ENCODE measurements around the gene MAML3. TPM values are rescaled to one million over a fixed set of nuclear protein-coding genes. Genes with fewer than 3 reads are reported as not detected.

The MAML3 gene
- total RNA-seq, 2 donors from 2014 or later = 2.6 to 5.8 TPM

DNA sequence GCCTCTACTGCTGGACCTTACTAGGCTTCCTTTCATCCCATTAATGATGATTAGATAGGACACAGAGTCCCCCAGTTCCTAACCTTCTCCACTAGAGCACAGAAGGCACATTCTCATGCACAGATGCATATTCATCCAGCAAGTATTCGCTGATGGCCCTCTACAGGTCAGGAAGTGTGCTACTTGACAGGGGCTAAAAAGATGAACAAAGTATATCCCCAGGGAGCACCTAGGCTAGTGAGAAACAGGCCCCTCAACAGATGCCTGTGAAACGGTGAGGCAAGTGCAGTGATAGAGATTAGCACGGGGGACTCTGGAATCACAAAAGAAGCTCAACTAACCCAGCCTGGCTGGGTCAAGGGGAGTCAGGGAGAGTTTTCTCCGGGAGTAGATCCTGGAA, 392.5 kb downstream of the MAML3 start:
- H3K4me3 ChIP-seq = no peak overlapping the region
- TF ChIP-seq, protein P1, sequence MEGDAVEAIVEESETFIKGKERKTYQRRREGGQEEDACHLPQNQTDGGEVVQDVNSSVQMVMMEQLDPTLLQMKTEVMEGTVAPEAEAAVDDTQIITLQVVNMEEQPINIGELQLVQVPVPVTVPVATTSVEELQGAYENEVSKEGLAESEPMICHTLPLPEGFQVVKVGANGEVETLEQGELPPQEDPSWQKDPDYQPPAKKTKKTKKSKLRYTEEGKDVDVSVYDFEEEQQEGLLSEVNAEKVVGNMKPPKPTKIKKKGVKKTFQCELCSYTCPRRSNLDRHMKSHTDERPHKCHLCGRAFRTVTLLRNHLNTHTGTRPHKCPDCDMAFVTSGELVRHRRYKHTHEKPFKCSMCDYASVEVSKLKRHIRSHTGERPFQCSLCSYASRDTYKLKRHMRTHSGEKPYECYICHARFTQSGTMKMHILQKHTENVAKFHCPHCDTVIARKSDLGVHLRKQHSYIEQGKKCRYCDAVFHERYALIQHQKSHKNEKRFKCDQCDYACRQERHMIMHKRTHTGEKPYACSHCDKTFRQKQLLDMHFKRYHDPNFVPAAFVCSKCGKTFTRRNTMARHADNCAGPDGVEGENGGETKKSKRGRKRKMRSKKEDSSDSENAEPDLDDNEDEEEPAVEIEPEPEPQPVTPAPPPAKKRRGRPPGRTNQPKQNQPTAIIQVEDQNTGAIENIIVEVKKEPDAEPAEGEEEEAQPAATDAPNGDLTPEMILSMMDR (IDR thresholded peaks at IDR 0.05) = peak in 1 of 2 donors; percentile 40
- H3K4me1 ChIP-seq = peaks cover 0 to 59% of the 10 kb centered on the region in 2 donors
- H3K36me3 ChIP-seq = no peaks in the 10 kb centered on the region
- H3K27ac ChIP-seq = peak overlapping the region; percentile 49 to 80
- H3K27me3 ChIP-seq = no peaks in the 10 kb centered on the region
- DNase-seq (ENCODE audit: low spot score) = no peak
- H3K9me3 ChIP-seq = no peaks in the 10 kb centered on the region

DNA sequence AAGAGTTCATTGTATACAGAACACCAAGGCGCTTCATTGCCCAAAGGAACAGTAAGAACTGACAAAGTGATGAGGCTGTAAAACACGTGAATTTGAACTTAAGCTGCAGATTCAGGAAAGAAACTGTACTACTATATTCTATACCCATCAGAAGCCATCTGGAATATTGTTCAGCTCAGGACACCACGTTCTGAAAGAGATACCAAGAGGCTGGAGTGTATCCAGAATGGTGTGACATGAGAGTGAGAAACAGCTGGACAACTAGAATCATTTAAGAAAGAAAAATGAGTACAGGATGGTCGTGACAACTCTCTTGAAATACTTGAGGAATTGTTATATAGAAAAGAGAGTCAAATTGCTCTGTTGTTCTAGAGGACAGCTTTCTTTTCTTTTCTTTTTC, 393.4 kb downstream of the MAML3 start:
- TF ChIP-seq, protein P1 (IDR thresholded peaks at IDR 0.05) = no peak
- H3K4me1 ChIP-seq = peaks cover 0 to 59% of the 10 kb centered on the region in 2 donors
- DNase-seq (ENCODE audit: low spot score) = no peak

DNA sequence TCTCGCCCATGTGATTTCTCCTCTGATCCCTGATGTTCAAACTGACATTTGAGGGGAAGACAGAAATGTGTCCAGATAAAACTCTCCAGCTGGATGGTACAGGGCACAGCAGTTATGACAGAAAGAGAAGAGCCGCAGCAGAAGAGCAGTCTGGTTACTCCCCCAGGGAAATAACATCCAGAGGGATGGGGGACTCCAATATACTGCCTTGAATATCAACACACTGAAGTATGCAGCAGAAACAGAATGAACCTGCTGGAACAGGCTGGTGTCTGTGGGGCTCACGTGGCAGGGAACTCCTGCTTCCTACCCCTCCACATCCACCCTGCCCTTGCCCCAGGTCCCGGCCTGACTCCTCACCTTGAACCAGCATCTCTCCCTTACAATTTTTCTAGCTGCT, 394.9 kb downstream of the MAML3 start:
- H3K27me3 ChIP-seq = no peaks in the 10 kb centered on the region
- H3K4me3 ChIP-seq = no peak overlapping the region
- no peaks in the 10 kb centered on the region for H3K9me3 ChIP-seq
- H3K36me3 ChIP-seq = no peaks in the 10 kb centered on the region
- TF ChIP-seq, protein P1 (IDR thresholded peaks at IDR 0.05) = no peak
- peaks cover 0 to 47% of the 10 kb centered on the region in 2 donors for H3K4me1 ChIP-seq
- no peak overlapping the region for H3K27ac ChIP-seq
- no peak for DNase-seq (ENCODE audit: low spot score)

More for the DNA sequence above, 393.4 kb downstream of the MAML3 start:
- Histone ChIP-seq H3K27me3 (no peaks in the 10 kb centered on the region), H3K36me3 (no peaks in the 10 kb centered on the region), H3K9me3 (no peaks in the 10 kb centered on the region), H3K4me3 (no peak overlapping the region), H3K27ac (peak overlapping the region in 1 of 2 donors; percentile 49)

DNA sequence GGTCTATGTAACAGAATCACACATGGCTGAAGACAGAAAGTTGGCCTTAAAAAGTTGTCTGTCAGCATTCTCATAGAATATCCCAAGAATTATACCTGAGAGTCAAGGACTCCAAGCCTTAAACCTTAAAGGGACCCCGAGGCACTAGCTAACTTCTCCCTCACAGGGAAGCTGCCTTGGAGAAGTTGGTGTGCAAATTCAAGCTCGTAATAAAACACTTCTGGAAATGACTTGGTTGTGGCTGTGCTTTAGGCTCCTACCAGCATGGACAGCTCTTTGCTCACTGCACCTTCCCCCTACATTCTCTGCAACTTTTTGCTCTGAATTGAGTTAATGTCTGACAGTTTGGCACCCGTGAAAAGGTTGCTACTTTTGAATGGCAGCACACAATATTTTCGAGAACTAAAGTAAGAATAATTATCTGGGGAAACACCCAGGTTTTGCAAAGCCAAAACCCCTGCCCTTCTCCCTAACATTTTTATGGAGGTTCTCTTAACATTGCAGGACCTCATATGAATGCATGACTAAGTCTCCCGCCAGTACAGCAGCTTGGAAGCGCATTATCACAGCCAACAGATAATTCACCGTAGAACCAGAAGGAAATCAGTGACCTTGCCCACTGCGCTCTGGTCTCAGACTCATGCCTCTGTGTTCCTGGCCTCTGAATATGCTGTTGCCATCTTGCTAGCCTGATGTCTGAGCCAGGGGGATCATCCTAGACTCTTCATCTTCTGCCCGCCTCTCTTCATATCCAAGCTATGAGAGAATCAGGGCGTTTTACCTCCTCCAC, 397.4 kb downstream of the MAML3 start:
- no peak overlapping the region for H3K4me3 ChIP-seq
- no peak overlapping the region for H3K27ac ChIP-seq
- H3K27me3 ChIP-seq = no peaks in the 10 kb centered on the region
- no peak for DNase-seq (ENCODE audit: low spot score)
- peaks cover 0 to 22% of the 10 kb centered on the region in 2 donors for H3K4me1 ChIP-seq
- H3K9me3 ChIP-seq = no peaks in the 10 kb centered on the region
- H3K36me3 ChIP-seq = no peaks in the 10 kb centered on the region
- TF ChIP-seq, protein P1 (IDR thresholded peaks at IDR 0.05) = no peak

DNA sequence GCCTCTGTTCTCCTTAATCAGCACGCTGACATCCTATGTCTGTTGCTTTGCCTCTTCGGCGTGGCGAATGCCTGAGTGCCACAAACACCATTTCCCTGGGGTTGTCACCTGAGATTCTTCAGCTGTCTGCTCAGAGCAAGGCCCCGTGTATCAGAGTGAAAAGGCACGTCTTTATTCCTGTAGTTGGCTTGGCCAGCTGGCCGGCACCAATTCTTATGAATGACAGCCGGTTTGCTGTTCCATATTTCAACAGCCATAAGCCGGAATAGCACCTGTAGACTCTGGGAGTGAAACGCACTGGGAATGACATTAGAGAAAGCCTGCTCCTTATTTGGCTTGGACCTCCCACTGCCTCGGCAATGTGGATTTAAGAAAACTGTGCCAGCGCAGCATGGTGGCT, 399.0 kb downstream of the MAML3 start:
- no peak for DNase-seq (ENCODE audit: low spot score)
- H3K36me3 ChIP-seq = no peaks in the 10 kb centered on the region
- H3K4me3 ChIP-seq = no peak overlapping the region
- H3K27ac ChIP-seq = no peak overlapping the region
- TF ChIP-seq, protein P1 (IDR thresholded peaks at IDR 0.05) = no peak
- H3K27me3 ChIP-seq = no peaks in the 10 kb centered on the region
- peaks cover 0 to 7% of the 10 kb centered on the region in 2 donors for H3K4me1 ChIP-seq
- no peaks in the 10 kb centered on the region for H3K9me3 ChIP-seq
